Ascending aorta (tissue), 2 donors: ENCODE data around the gene PKD2L2. TPM values are rescaled to one million over a fixed set of nuclear protein-coding genes. Genes with fewer than 3 reads are reported as not detected.
"Not testable (repeated sequence)": the region's sequence is repeated elsewhere in the genome, so short reads cannot be mapped to it uniquely, and the experiment has no call there.

Source experiments
- DNase-seq, 2 donors: peaks; one replicate each; pipeline ENCODE4 v3.0.0-alpha.2; 2019; ENCODE audit warnings: low spot score in 2 of 2
- H3K27ac ChIP-seq, 2 donors: fragments of 200-600 bp; sonication (generic); one replicate each; pipeline ENCODE4 v1.5.1; 2016 to 2017; ENCODE audit warnings: mild to moderate bottlenecking in 1 of 2
- H3K27me3 ChIP-seq: fragments of 200-600 bp; sonication (generic); one replicate; pipeline ENCODE4 v1.5.1; 2017
- H3K36me3 ChIP-seq, 2 donors: fragments of 200-600 bp; sonication (generic); one replicate each; pipeline ENCODE4 v1.5.1; 2016
- H3K4me1 ChIP-seq, 2 donors: fragments of 200-600 bp; sonication (generic); one replicate each; pipeline ENCODE4 v1.5.1; 2016 to 2017; ENCODE audit warnings: mild to moderate bottlenecking in 1 of 2
- H3K4me3 ChIP-seq, 2 donors: fragments of 200-600 bp; sonication (generic); one replicate each; pipeline ENCODE4 v1.5.1; 2016 to 2017; ENCODE audit warnings: mild to moderate bottlenecking in 1 of 2
- H3K9me3 ChIP-seq, 2 donors: fragments of 200-600 bp; sonication (generic); one replicate each; pipeline ENCODE4 v1.5.1; 2016
- CTCF ChIP-seq, 3 experiments: fragments of 200-600 bp in 2 of 3; fragments of 450-650 bp in 1 of 3; sonication (generic) in 2 of 3; IDR thresholded peaks; one replicate each; pipeline ENCODE4 v1.5.1; 2016 to 2019; ENCODE audit warnings: antibody characterized with exemption in 3 of 3, mild to moderate bottlenecking in 1 of 3, moderate library complexity in 1 of 3
- intact Hi-C: fragments of 100-400 bp; cut with DNase I; formaldehyde crosslinking; loops from one replicate; pipeline ENCODE4 v1.15.1; 2023
- total RNA-seq: library from RNA; depleted of rRNA; stranded (reverse); fragments of >200 nt; gene quantifications from one replicate; pipeline ENCODE4 v1.1.0, GENCODE V29; 2016

The PKD2L2 gene
- total RNA-seq, 1 donor from 2014 or later = not detected

DNA sequence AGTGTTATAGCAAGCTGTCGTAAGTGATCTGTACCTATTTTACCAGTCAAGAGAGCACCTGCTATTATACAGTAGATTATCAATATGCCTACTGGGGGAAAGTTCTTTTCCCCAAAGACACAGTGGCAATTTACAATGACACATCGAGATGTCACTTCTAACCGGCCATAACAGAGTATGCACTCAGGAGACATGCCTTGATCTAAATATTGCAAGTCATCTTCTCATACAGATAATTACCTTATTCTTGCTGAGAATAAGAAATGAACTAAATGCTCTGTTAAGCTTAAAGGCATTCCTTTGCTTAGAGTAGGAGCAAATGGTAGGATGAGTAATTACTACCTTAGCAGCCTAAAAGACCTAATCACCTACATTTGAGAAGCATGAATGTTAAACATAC, 71.6 kb downstream of the PKD2L2 start:
- H3K4me1 ChIP-seq = peaks cover 2 to 3% of the 10 kb centered on the region in 2 donors
- intact Hi-C loops = no loop called here
- H3K27ac ChIP-seq = no peak overlapping the region
- TF ChIP-seq CTCF (IDR thresholded peaks at IDR 0.05) = no peak
- H3K36me3 ChIP-seq = peaks cover 18 to 37% of the 10 kb centered on the region in 2 donors
- no peak overlapping the region for H3K4me3 ChIP-seq
- H3K27me3 ChIP-seq = no peaks in the 10 kb centered on the region
- no peak for DNase-seq
- H3K9me3 ChIP-seq = no peaks in the 10 kb centered on the region

DNA sequence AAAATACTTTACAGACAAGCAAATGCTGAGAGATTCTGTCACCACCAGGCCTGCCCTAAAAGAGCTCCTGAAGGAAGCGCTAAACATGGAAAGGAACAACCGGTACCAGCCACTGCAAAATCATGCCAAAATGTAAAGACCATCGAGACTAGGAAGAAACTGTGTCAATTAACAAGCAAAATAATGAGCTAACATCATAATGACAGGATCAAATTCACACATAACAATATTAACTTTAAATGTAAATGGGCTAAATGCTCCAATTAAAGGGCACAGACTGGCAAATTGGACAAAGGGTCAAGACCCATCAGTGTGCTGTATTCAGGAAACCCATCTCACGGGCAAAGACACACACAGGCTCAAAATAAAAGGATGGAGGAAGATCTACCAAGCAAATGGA, 81.1 kb downstream of the PKD2L2 start:
- peaks cover 11 to 18% of the 10 kb centered on the region in 2 donors for H3K36me3 ChIP-seq
- H3K4me3 ChIP-seq, H3K27ac ChIP-seq, DNase-seq, H3K9me3 ChIP-seq, H3K4me1 ChIP-seq, intact Hi-C loops, H3K27me3 ChIP-seq: not testable (repeated sequence)

DNA sequence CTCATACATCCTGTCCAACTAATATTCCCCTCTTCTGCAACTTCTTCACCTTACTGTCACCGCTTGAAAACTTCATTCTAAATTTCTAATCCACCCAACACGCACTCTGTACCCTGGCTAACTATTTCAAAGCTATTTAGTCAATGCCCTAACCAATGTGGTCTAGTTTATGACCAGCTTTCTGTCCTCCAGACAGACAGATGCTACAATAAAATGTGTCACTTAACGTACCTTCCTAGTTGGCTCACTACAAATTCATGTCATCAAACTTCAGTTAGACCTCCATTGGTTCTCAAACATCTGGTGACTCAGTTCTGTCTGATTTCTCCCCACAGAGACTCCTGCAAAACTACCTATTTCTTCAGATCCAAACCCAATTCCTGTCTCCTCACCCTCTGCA, 86.0 kb downstream of the PKD2L2 start:
- no peak for TF ChIP-seq CTCF (IDR thresholded peaks at IDR 0.05)
- Histone ChIP-seq H3K4me1 (no peaks in the 10 kb centered on the region), H3K27me3 (no peaks in the 10 kb centered on the region), H3K27ac (no peak overlapping the region), H3K4me3 (no peak overlapping the region), H3K9me3 (no peaks in the 10 kb centered on the region), H3K36me3 (peaks cover 23 to 24% of the 10 kb centered on the region in 2 donors)
- intact Hi-C loops = no loop called here
- DNase-seq = no peak

DNA sequence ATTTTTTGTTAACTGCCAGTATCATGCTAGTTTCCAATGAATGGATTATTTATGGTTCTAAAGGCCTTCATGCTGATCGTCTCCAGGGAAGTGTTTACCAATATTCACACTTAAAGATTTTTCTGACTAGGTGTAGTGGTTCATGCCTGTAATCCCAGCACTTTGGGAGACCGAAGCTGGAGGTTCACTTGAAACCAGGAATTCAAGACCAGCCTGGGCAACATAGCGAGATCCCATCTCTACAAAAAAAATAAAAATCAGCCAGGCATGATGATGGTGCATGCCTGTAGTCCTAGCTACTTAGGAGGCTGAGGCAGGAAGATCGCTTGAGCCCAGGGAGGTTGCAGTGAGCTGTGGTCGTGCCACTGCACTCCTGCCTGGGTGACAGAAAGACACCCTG, 100.2 kb downstream of the PKD2L2 start:
- intact Hi-C loops = no loop called here
- H3K27me3 ChIP-seq = no peaks in the 10 kb centered on the region
- H3K36me3 ChIP-seq = peaks cover 0 to 4% of the 10 kb centered on the region in 2 donors
- DNase-seq = no peak
- H3K9me3 ChIP-seq = no peaks in the 10 kb centered on the region
- no peaks in the 10 kb centered on the region for H3K4me1 ChIP-seq
- H3K27ac ChIP-seq = no peak overlapping the region
- no peak overlapping the region for H3K4me3 ChIP-seq
- no peak for TF ChIP-seq CTCF (IDR thresholded peaks at IDR 0.05)

Other genes starting within 250 kb of the PKD2L2 start
- gene KLHL3, start 153.4 kb upstream of the PKD2L2 start, total RNA-seq = 7.5 TPM
- gene HNRNPA0, start 135.1 kb upstream of the PKD2L2 start, total RNA-seq = 8.6 TPM
- gene MYOT, start 21.6 kb upstream of the PKD2L2 start, total RNA-seq = 12.3 TPM
- 19.2 TPM for gene FAM13B, start 143.6 kb downstream of the PKD2L2 start, total RNA-seq
- not detected for gene WNT8A, start 194.6 kb downstream of the PKD2L2 start, total RNA-seq
- not detected for gene NME5, start 250.0 kb downstream of the PKD2L2 start, total RNA-seq